ENCODE data around the gene FOXD1. TPM values are rescaled to one million over a fixed set of nuclear protein-coding genes. Genes with fewer than 3 reads are reported as not detected.

FOXD1 gene
- total RNA-seq, 1 donor = 17.0 TPM

GRCh38 chr5:73485715-73486114 lies 37.1 kb upstream of the FOXD1 start:
- H3K27ac ChIP-seq (ENCODE audit: low read depth, low read length) = no peak overlapping the region
- H4K20me1 ChIP-seq (ENCODE audit: insufficient read depth, low read length) = no peaks in the 10 kb centered on the region
- TF ChIP-seq CTCF (IDR thresholded peaks at IDR 0.05; ENCODE audit: extremely low read depth, low read depth, low read length) = no peak
- no peaks in the 10 kb centered on the region for H3K79me2 ChIP-seq (ENCODE audit: insufficient read depth, low read length)
- H3K27me3 ChIP-seq (ENCODE audit: insufficient read depth, low read length) = no peaks in the 10 kb centered on the region
- no peak for DNase-seq (ENCODE audit: insufficient read length, low spot score, missing footprints)
- no peaks in the 10 kb centered on the region for H3K9me3 ChIP-seq (ENCODE audit: low read depth, low read length)
- H3K4me2 ChIP-seq (ENCODE audit: insufficient read depth, low read length) = no peak overlapping the region
- H3K4me1 ChIP-seq (ENCODE audit: insufficient read depth, low read length) = no peaks in the 10 kb centered on the region
- H2AFZ ChIP-seq (ENCODE audit: low read length) = no peak overlapping the region
- no peaks in the 10 kb centered on the region for H3K36me3 ChIP-seq (ENCODE audit: insufficient read depth, low read length)
- H3K4me3 ChIP-seq (ENCODE audit: insufficient read depth, low read length) = no peak overlapping the region

GRCh38 chr5:73484511-73484910 lies 35.9 kb upstream of the FOXD1 start:
- TF ChIP-seq CTCF (IDR thresholded peaks at IDR 0.05; ENCODE audit: extremely low read depth, low read depth, low read length) = no peak
- no peaks in the 10 kb centered on the region for H4K20me1 ChIP-seq (ENCODE audit: insufficient read depth, low read length)
- no peaks in the 10 kb centered on the region for H3K4me1 ChIP-seq (ENCODE audit: insufficient read depth, low read length)
- H3K36me3 ChIP-seq (ENCODE audit: insufficient read depth, low read length) = no peaks in the 10 kb centered on the region
- no peaks in the 10 kb centered on the region for H3K9me3 ChIP-seq (ENCODE audit: low read depth, low read length)
- H3K4me2 ChIP-seq (ENCODE audit: insufficient read depth, low read length) = no peak overlapping the region
- H3K79me2 ChIP-seq (ENCODE audit: insufficient read depth, low read length) = no peaks in the 10 kb centered on the region
- no peak overlapping the region for H2AFZ ChIP-seq (ENCODE audit: low read length)
- H3K27ac ChIP-seq (ENCODE audit: low read depth, low read length) = no peak overlapping the region
- no peak overlapping the region for H3K4me3 ChIP-seq (ENCODE audit: insufficient read depth, low read length)
- DNase-seq (ENCODE audit: insufficient read length, low spot score, missing footprints) = no peak
- no peaks in the 10 kb centered on the region for H3K27me3 ChIP-seq (ENCODE audit: insufficient read depth, low read length)

GRCh38 chr5:73483676-73484075 lies 35.1 kb upstream of the FOXD1 start:
- H3K27ac ChIP-seq (ENCODE audit: low read depth, low read length) = no peak overlapping the region
- TF ChIP-seq CTCF (IDR thresholded peaks at IDR 0.05; ENCODE audit: extremely low read depth, low read depth, low read length) = no peak
- no peak overlapping the region for H2AFZ ChIP-seq (ENCODE audit: low read length)
- DNase-seq (ENCODE audit: insufficient read length, low spot score, missing footprints) = no peak
- no peak overlapping the region for H3K4me2 ChIP-seq (ENCODE audit: insufficient read depth, low read length)
- H3K4me1 ChIP-seq (ENCODE audit: insufficient read depth, low read length) = no peaks in the 10 kb centered on the region
- H4K20me1 ChIP-seq (ENCODE audit: insufficient read depth, low read length) = no peaks in the 10 kb centered on the region
- no peaks in the 10 kb centered on the region for H3K79me2 ChIP-seq (ENCODE audit: insufficient read depth, low read length)
- H3K9me3 ChIP-seq (ENCODE audit: low read depth, low read length) = no peaks in the 10 kb centered on the region
- no peaks in the 10 kb centered on the region for H3K36me3 ChIP-seq (ENCODE audit: insufficient read depth, low read length)
- peaks cover 4% of the 10 kb centered on the region for H3K27me3 ChIP-seq (ENCODE audit: insufficient read depth, low read length)
- no peak overlapping the region for H3K4me3 ChIP-seq (ENCODE audit: insufficient read depth, low read length)

- Histone ChIP-seq H3K36me3 (ENCODE audit: insufficient read depth, low read length) (no peaks in the 10 kb centered on the region), H3K9me3 (ENCODE audit: low read depth, low read length) (no peaks in the 10 kb centered on the region), H3K4me1 (ENCODE audit: insufficient read depth, low read length) (no peaks in the 10 kb centered on the region), H3K79me2 (ENCODE audit: insufficient read depth, low read length) (no peaks in the 10 kb centered on the region), H3K27me3 (ENCODE audit: insufficient read depth, low read length) (peaks cover 11% of the 10 kb centered on the region), H2AFZ (ENCODE audit: low read length) (no peak overlapping the region), H3K4me2 (ENCODE audit: insufficient read depth, low read length) (no peak overlapping the region), H3K4me3 (ENCODE audit: insufficient read depth, low read length) (no peak overlapping the region), H3K27ac (ENCODE audit: low read depth, low read length) (no peak overlapping the region), H4K20me1 (ENCODE audit: insufficient read depth, low read length) (no peaks in the 10 kb centered on the region)
- DNase-seq (ENCODE audit: insufficient read length, low spot score, missing footprints) = peak; percentile 62
- no peak for TF ChIP-seq CTCF (IDR thresholded peaks at IDR 0.05; ENCODE audit: extremely low read depth, low read depth, low read length)
Observed at GRCh38 chr5:73482383-73483136, 34.0 kb upstream of the FOXD1 start.
